ENCODE data around the gene GPRC5C. TPM values are rescaled to one million over a fixed set of nuclear protein-coding genes. Genes with fewer than 3 reads are reported as not detected.

Gene GPRC5C
- polyA plus RNA-seq, 2 of the 4 experiments (the other 2 are of a cell fraction): 36.5 to 49.2 TPM

- TF ChIP-seq ZC3H11A (IDR thresholded peaks at IDR 0.05) (no peak), CEBPB (IDR thresholded peaks at IDR 0.05) (no peak), NPAS2 (CRISPR knock-in tag; IDR thresholded peaks at IDR 0.05; ENCODE audit: borderline replicate concordance) (no peak)
Measured at GRCh38 chr17:74457146-74457819, 25.4 kb downstream of the GPRC5C start (continued).

GRCh38 chr17:74457820-74458166 is 25.9 kb downstream of the GPRC5C start:
- Histone ChIP-seq H3K4me2 (peak overlapping the region; percentile 45; the same call in 2 of the 3 replicates), H3K9me3 (no peaks in the 10 kb centered on the region), H3K27ac (no peak overlapping the region), H3K4me1 (peaks cover 16% of the 10 kb centered on the region), H3K4me3 (no peak overlapping the region)
- ChIA-PET POLR2A (no interaction called here), CTCF (interaction anchor here (0.7 to 7.4 kb wide), 58 partner anchors 9 to 517 kb away, joined by 3 to 127 read pairs (median 5); partner anchors contain the start of genes CD300A and CD300LB)
- TF ChIP-seq SMC3 (IDR thresholded peaks at IDR 0.05) (peak; percentile 4; the same call in 2 of the 3 replicates), MAZ (IDR thresholded peaks at IDR 0.05; ENCODE audit: borderline replicate concordance, low read depth, low read length) (no peak), CTCF (IDR thresholded peaks at IDR 0.05) (peak; percentile 37)
- DNase-seq (ENCODE audit: low read depth in 1 of 2, low spot score in 1 of 2): no peak
- ATAC-seq: no peak
- no peak for FAIRE-seq
- WGBS (ENCODE audit: missing lambda C conversion rate): 47% methylated on average over 3 of the region's 6 CpGs

GRCh38 chr17:74458835-74459234 is 26.9 kb downstream of the GPRC5C start:
- WGBS (ENCODE audit: missing lambda C conversion rate): 73% methylated on average over 3 of the region's 3 CpGs
- ChIA-PET POLR2A (no interaction called here), CTCF (interaction anchor here (0.7 to 7.4 kb wide), 22 partner anchors 14 to 316 kb away, joined by 3 to 127 read pairs (median 13); no protein-coding TSS in a partner anchor)
- no peak for FAIRE-seq
- ATAC-seq: no peak
- Histone ChIP-seq H3K4me2 (no peak overlapping the region), H3K4me1 (peaks cover 11% of the 10 kb centered on the region), H3K4me3 (no peak overlapping the region), H3K27ac (no peak overlapping the region), H3K9me3 (no peaks in the 10 kb centered on the region)
- DNase-seq (ENCODE audit: low read depth in 1 of 2, low spot score in 1 of 2): no peak
- no peak for TF ChIP-seq ESRRA (IDR thresholded peaks at IDR 0.05; ENCODE audit: borderline replicate concordance, low read length)
- TF ChIP-seq NPAS2 (CRISPR knock-in tag; IDR thresholded peaks at IDR 0.05; ENCODE audit: borderline replicate concordance): no peak
- no peak for TF ChIP-seq CHD4 (IDR thresholded peaks at IDR 0.05; ENCODE audit: borderline replicate concordance)
- TF ChIP-seq MAX (IDR thresholded peaks at IDR 0.05): no peak
- no peak for TF ChIP-seq JUNB (IDR thresholded peaks at IDR 0.05)
- no peak for TF ChIP-seq MAFK (IDR thresholded peaks at IDR 0.05; ENCODE audit: partially characterized antibody)
- no peak for TF ChIP-seq SREBF2 (IDR thresholded peaks at IDR 0.05)
- no peak for TF ChIP-seq NFE2L2 (conservative IDR thresholded peaks at IDR 0.05; ENCODE audit: low read length)
- TF ChIP-seq RAD21 (conservative IDR thresholded peaks at IDR 0.05 in 1 of 2, IDR thresholded peaks at IDR 0.05 in 1 of 2): no peak
- TF ChIP-seq TFCP2L1 (CRISPR knock-in tag; IDR thresholded peaks at IDR 0.05): no peak
- no peak for TF ChIP-seq FOSL2 (IDR thresholded peaks at IDR 0.05)
- TF ChIP-seq FOSL2 (CRISPR knock-in tag; IDR thresholded peaks at IDR 0.05): no peak
- TF ChIP-seq RNF2 (IDR thresholded peaks at IDR 0.05; ENCODE audit: borderline replicate concordance, low read depth): no peak
- TF ChIP-seq TP53 (CRISPR knock-in tag; IDR thresholded peaks at IDR 0.05): no peak
- no peak for TF ChIP-seq BCL3 (IDR thresholded peaks at IDR 0.05)
- no peak for TF ChIP-seq E2F6 (IDR thresholded peaks at IDR 0.05; ENCODE audit: borderline replicate concordance, low read depth)
